Amygdala (tissue), 56 donors: ENCODE data around the gene C20orf202.
"Not testable (repeated sequence)": the region's sequence is repeated elsewhere in the genome, so short reads cannot be mapped to it uniquely, and the experiment has no call there.

Source experiments
- DNase-seq, 56 donors: peaks; one replicate each; lab custom pipeline; 2025; lab: John Stamatoyannopoulos, UW

C20orf202 gene

DNA sequence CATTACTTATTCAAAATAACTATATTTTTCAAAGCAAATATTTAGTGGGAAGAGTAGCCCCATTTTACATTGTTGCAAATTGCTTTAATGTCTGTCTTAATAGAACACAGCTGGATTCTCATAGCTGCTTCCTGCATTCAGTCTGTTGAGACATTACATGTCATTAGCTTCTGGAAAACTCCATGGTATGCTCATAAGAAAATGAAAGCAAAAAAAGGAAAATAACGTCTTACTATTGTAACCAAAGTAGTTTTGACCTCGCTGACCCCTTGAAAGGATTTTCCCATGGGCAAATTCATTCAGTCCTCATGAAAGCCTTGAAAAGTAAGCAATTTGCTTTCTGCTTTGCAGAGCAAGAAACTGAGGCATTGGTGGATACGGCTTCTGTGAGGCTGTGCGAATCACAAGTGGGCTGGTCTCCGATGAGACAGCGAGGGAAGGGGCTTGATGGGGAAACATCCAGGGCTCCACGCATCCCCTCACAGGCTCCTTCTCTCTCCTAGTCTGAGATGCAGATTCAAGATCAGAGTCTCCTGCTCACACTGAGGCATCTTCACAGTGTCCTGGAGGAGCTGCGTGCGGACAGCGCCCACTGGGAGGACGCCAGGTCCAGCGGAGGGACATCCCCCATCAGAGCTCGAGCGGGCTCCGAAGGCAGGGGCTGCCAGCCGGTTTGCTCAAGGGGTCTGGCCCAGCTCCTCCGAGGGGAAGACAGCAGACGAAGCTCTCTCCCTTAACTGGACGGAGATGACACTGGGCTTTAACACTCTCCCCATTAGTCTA, 3.3 kb downstream of the C20orf202 start:
- no peak for DNase-seq

- no peak for DNase-seq
Observed at GRCh38 chr20:1207293-1207878, 4.1 kb downstream of the C20orf202 start.

DNA sequence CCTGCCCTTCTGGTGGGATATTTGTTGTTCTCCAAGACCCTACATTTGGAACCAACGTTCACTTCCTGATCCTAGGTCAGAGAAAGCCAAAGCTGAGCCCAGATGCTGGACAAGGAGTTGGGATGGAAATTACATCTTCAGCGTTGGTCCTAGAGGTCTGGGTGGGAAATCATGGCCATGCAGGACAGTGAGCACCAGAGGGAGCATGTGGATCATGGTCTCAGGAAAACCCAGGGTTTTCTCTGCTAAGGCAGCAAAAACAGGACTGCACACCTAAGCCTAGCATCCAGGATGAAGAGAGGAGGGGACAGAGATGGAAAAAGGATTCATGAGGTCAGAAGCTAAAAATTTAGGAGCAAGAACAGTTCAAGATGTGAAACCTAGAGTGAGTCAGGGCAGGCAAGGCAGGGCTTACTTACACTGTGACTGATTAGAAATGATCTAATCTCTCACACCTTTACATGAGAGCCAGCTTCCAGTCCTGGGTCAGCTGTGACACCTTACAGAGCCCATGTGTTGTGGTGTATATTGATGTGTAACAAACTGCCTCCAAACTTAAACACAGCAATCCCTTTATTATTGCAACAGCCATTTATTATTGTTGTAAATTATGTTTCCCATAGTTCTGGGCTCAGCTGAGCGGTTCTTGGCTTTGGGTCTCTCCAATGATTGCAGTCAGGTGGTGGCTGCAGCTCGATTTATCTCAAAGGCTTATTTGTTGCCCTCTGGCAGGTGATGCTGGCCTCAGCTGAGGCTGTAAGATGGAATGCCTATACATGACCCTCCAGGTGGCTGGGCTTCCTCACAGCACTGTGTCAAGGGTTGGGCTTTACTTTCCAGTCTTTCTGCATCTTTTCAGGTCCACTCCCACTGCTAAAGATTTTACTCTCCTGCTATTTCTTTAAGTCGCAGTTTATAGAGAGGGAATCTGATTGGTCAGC, 6.5 kb downstream of the C20orf202 start:
- no peak for DNase-seq

DNA sequence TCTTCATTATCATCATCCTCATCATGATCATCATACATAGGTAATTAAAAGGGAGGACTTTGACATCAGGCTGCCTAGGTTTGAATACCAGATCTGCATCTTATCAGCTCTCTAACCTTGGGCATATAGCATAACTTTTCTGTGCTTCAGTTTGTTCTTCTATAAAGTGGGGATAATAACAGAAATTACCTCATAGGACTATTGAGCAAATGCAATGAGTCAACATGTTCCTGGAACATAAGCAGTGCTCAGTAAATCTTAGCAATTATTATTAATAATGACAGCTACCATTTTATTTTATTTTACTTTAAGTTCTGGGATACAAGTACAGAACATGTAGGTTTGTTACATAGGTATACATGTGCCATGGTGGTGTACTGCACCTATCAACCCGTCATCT, 7.2 kb downstream of the C20orf202 start:
- DNase-seq = no peak

DNA sequence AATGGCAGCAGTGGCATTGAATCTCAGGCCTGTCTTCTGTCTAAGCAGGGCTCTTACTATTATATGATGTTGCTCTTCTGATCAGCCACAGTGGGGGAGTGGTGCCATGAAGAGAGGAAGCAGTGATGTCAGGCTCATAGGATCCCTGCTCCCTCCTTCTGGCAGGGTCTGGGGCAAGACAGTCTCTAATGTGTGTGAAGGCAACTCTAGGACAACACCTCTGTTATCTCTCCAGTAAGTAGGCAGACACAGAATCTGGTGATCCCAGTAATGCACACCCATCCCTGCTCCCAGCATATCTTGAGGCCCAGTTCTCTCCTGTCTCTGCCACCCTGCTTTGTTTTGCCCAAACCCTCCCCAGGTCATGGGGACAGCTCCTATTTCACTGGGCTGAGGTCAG, 8.8 kb downstream of the C20orf202 start:
- DNase-seq = no peak

GRCh38 chr20:1212607-1213396, 9.5 kb downstream of the C20orf202 start:
- peak in 44 of 56 donors; percentile 5 to 79 (median 28) for DNase-seq

GRCh38 chr20:1214838-1215261, 11.6 kb downstream of the C20orf202 start:
- no peak for DNase-seq

- no peak for DNase-seq
Observed at GRCh38 chr20:1215386-1216170, 12.3 kb downstream of the C20orf202 start.

GRCh38 chr20:1216527-1217427, 13.5 kb downstream of the C20orf202 start:
- DNase-seq = not testable (repeated sequence)

- not testable (repeated sequence) for DNase-seq
Observed at GRCh38 chr20:1222750-1223149, 19.5 kb downstream of the C20orf202 start.

GRCh38 chr20:1224205-1224890, 21.1 kb downstream of the C20orf202 start:
- DNase-seq = no peak

DNA sequence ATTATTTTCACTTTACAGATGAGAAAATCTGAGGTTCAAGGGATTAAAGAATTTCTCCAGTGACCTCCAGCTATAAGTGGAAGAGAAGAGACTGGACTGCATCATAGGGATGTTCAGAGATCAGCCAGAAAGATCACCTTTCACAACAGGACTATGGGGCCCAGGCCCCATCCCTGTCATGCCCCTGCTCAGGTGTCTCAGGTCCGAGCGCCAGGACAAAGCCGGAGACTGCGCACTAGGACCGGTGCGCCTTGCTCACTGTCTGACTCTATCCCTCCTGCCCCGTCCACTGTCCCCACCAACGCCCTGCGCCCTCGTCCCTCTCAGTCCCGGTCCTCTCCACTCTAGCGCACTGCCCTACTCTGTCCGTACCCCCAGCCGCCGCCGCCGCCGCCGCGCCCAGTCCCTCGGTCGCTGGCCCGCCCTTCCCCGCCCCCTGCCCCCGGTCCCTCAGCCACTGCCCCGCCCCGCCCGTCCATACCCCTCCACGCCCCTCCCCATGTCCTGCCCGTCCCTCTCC, 22.1 kb downstream of the C20orf202 start:
- DNase-seq = peak in 1 of 56 donors; percentile 78

DNA sequence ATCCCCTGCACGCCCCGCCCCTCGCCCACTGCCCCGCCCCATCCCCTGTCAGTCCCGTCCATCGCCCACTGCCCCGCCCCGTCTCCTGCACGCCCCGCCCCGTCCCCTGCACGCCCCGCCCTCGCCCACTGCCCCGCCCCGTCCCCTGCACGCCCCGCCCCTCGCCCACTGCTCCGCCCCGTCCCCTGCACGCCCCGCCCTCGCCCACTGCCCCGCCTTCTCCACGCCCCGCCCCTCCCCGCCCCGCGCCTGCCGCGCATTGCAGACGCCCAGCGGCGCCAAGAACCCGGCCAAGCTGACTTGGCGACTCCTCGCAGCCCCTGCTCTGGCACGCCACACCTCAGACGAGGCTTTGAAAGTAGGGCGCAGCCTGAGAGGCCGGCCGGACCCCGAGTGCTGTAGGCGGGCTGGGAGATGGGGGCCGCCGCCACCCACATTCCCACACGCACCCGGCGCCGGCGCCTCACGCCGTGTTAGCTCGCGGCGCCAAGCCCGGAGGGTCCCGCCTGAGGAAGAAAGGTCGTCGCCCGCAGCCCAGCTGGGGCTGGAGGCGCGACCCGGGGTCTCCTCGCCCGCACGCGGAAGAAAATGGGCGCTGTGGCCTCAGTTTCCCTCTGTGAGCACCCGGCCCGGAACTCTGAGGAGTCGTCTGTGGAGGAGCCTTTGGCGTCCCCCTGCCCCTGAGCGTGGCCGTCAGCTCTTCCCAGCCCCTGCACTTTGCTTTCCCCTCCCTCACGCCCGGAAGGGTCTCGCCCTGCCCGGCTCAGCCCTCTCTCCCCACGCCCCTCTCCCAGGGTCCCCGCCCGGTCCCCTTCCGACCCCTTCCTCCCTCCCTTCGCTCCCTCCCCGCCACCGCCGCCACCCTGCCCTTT, 22.8 kb downstream of the C20orf202 start, which contains the start of gene RAD21L1:
Gene RAD21L1 (plus strand): TSS at position 262 of the 872 bp plus-strand sequence. CDS start 2,410 bp downstream, outside the sequence.
- peak in 54 of 56 donors; percentile 17 to 96 (median 70) for DNase-seq

DNA sequence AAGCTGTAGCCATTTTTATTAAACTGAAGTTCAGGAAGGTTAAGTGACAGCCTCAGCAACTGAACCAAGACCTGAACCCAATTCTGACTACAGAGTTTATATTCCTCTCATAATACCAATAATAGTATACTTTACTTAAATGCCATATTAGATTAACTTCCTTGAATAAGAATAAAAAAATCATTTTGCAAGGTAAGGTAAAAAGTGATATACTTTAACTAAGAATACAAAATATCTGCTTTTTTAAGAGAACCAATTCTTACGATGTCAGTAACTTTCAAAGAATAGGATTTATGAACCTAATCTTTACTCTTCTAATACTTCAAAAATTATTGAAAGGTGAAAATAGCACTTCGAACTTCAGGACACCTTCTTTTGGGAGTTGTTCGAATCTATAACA, 26.3 kb downstream of the C20orf202 start:
- DNase-seq = no peak

GRCh38 chr20:1232286-1233111, 29.2 kb downstream of the C20orf202 start:
- no peak for DNase-seq
